ENCODE measurements around the gene FAM53B.

The FAM53B gene

DNA sequence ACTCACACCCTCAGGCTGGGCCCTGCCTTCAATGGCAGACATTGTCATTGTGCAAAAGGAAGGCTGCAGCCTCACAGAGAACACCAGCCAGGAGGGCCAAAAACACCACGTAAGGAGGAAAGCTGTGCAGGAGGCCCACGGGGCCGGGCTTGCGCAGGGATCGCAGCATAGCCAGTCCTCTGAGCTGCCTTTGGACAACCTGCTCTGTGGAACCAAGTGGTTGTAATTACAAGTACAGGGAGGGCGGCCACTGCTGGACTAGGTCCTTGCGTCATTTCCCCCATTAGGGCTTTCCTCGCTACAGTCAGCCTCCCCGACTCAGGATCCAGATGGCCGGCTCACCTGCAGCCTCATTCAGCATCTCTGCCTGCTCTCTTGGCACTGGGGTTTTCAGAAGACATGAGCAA is 66.9 kb downstream of the FAM53B start:
- no peak for DNase-seq (ENCODE audit: low spot score)
- in situ Hi-C loops (cut with MboI; ENCODE audit: low pct_unique_long_range_greater_than_20kb, low sequenced_read_pairs, unreplicated experiment) = no loop called here
- TF ChIP-seq, protein P1, sequence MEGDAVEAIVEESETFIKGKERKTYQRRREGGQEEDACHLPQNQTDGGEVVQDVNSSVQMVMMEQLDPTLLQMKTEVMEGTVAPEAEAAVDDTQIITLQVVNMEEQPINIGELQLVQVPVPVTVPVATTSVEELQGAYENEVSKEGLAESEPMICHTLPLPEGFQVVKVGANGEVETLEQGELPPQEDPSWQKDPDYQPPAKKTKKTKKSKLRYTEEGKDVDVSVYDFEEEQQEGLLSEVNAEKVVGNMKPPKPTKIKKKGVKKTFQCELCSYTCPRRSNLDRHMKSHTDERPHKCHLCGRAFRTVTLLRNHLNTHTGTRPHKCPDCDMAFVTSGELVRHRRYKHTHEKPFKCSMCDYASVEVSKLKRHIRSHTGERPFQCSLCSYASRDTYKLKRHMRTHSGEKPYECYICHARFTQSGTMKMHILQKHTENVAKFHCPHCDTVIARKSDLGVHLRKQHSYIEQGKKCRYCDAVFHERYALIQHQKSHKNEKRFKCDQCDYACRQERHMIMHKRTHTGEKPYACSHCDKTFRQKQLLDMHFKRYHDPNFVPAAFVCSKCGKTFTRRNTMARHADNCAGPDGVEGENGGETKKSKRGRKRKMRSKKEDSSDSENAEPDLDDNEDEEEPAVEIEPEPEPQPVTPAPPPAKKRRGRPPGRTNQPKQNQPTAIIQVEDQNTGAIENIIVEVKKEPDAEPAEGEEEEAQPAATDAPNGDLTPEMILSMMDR (IDR thresholded peaks at IDR 0.05; ENCODE audit: extremely low read depth, insufficient read depth, missing control alignments) = no peak

DNA sequence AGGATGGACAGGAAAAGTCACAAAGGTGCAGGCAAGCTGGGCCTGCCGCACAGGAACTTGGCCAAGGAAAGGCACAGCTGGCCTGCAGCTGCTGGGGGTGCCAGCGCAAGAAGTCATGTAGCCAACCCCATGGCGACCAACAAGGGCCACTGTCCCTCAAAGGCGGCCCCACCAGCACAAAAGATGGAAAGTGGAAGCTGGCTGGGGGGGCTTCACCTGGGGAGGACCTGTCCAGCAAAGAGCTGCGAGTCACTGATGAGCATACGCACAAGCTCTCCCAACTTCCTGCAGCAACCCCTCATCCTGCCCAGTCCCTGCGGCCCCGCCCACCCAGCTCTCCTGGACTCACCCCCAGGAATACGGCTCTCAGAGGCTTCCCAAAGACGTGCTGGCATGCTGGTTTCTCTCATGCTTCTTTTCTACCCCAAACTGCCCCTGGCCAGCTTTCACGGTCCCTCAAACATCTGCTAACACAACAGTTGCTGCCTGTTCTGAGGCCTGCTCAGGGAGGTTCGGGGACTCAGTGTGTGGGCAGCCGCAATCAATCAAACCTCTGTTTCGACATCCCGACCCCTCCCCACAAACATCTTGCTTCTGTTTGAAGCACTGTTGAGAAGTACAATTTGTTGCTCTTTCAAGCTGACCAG is 67.6 kb downstream of the FAM53B start:
- DNase-seq (ENCODE audit: low spot score) = no peak
- in situ Hi-C loops (cut with MboI; ENCODE audit: low pct_unique_long_range_greater_than_20kb, low sequenced_read_pairs, unreplicated experiment) = no loop called here
- TF ChIP-seq, protein P1 (IDR thresholded peaks at IDR 0.05; ENCODE audit: extremely low read depth, insufficient read depth, missing control alignments) = no peak

DNA sequence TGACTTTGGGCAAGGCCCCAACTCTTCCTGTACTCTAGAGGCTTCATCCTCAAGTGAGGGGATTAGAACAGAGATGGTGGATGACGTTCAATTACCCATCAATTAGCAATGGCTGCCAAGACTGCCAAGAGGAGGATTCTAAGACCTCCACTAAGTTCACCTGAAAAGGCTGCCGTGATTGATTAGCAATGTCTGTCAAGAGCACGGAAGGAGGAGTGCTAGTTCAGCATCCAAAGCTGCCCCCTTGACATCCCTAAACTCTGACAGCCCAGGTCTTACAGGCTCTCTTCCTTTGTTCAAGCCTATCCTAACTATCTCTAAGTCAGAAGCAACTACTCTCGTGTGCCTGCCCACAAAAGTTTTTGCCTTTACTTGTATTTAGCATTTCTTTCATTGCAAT is 68.4 kb downstream of the FAM53B start:
- in situ Hi-C loops (cut with MboI; ENCODE audit: low pct_unique_long_range_greater_than_20kb, low sequenced_read_pairs, unreplicated experiment) = no loop called here
- TF ChIP-seq, protein P1 (IDR thresholded peaks at IDR 0.05; ENCODE audit: extremely low read depth, insufficient read depth, missing control alignments) = no peak

DNA sequence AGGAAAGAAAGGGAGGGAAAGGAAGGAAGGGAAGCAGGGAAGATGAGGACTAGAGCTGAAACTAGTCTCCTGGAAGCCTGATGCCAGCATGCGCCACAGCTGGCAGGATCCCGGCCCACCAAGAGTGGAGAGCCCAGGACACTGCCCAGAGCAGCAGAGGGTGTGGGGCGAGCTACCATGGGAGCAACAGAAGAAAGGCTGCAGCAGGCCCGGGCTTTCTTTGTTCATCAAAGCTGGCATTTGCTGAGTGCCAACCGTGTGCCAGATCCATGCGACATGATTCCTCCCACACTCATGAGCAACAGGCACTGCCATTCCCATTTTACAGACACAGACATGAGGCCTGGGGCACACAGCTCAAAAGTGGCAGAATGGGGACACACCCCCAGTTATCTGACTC is 68.9 kb downstream of the FAM53B start:
- in situ Hi-C loops (cut with MboI; ENCODE audit: low pct_unique_long_range_greater_than_20kb, low sequenced_read_pairs, unreplicated experiment) = no loop called here
- no peak for DNase-seq (ENCODE audit: low spot score)
- TF ChIP-seq, protein P1 (IDR thresholded peaks at IDR 0.05; ENCODE audit: extremely low read depth, insufficient read depth, missing control alignments) = no peak

More for the DNA sequence above, 68.4 kb downstream of the FAM53B start:
- DNase-seq (ENCODE audit: low spot score) = no peak

DNA sequence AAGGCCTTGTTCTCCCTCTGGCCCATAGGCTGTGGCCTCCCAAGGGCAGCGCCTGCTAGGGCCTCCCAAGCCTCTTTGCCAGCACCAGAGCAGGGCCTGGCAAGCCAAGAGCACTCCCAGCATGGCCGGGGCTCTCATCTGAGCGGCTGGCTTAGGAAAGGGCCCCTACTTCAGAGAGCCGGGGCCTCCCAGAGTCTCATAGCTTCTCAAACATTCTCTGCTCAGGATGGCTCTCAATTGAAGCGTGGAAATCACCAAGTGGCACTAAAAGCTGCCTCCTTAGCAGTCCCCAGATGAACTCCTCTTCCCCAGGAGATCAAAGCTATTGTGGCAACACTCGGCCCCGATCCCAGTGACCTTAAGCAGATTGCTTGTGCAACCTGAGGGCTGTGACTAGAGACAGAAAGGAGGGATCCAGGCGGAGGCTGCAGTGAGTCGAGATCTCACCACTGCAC is 69.4 kb downstream of the FAM53B start:
- DNase-seq (ENCODE audit: low spot score) = no peak
- TF ChIP-seq, protein P1 (IDR thresholded peaks at IDR 0.05; ENCODE audit: extremely low read depth, insufficient read depth, missing control alignments) = no peak
- in situ Hi-C loops (cut with MboI; ENCODE audit: low pct_unique_long_range_greater_than_20kb, low sequenced_read_pairs, unreplicated experiment) = no loop called here

DNA sequence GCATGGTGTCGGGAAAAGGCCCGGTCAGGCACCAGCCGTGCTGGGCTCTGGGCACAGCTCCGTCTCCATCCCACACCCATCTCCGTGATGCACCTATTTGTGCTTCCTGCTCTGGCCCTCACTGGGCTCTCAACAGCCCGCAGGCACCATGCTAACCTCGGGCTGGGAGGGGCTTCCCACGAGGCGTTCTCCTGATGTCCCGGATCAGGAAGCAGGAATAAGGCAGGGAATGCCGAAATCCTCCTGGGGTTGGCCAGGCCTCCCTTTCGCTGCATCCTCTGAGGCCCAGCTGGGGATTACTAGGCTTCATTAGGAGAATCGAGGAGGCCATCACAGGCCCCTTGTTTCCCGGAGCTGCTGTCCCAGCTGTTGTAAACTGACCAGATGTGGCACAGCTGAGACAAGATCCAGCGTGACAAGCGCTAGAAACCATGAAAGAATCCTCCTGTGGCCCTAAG is 72.0 kb downstream of the FAM53B start:
- in situ Hi-C loops (cut with MboI; ENCODE audit: low pct_unique_long_range_greater_than_20kb, low sequenced_read_pairs, unreplicated experiment) = no loop called here
- TF ChIP-seq, protein P1 (IDR thresholded peaks at IDR 0.05; ENCODE audit: extremely low read depth, insufficient read depth, missing control alignments) = no peak
- DNase-seq (ENCODE audit: low spot score) = no peak
